Effector memory CD8-positive, alpha-beta T cell (primary cell): ENCODE data around the gene MSL3B.

ENCODE experiments used
- ATAC-seq: fragments of 150-1000 bp; cut with Tn5 transposase; replicated peaks from 2 replicates; pipeline ENCODE4 v1.10.0; 2021; ENCODE audit warnings: mild to moderate bottlenecking, moderate library complexity
- DNase-seq, 3 experiments: peaks; one replicate each; pipeline ENCODE4 v3.0.0; 2021
- H3K27ac Mint-ChIP-seq, 2 donors: one replicate each; pipeline ENCODE4 v1.8.0; 2022; ENCODE audit warnings: mild to moderate bottlenecking in 2 of 2, mixed read lengths in 2 of 2, moderate library complexity in 2 of 2
- H3K27me3 Mint-ChIP-seq, 2 donors: one replicate each; pipeline ENCODE4 v1.8.0; 2022; ENCODE audit warnings: mixed read lengths in 2 of 2
- H3K36me3 Mint-ChIP-seq: one replicate; pipeline ENCODE4 v1.8.0; 2022; ENCODE audit warnings: mild to moderate bottlenecking, moderate library complexity, mixed read lengths; ENCODE audit not compliant: insufficient read depth
- H3K4me1 Mint-ChIP-seq, 2 donors: one replicate each; pipeline ENCODE4 v1.8.0; 2022; ENCODE audit warnings: low read depth in 2 of 2, mixed read lengths in 2 of 2
- H3K4me3 Mint-ChIP-seq, 2 donors: one replicate each; pipeline ENCODE4 v1.8.0; 2022; ENCODE audit warnings: mild to moderate bottlenecking in 2 of 2, mixed read lengths in 2 of 2, moderate library complexity in 2 of 2
- H3K9me3 Mint-ChIP-seq, 2 donors: one replicate each; pipeline ENCODE4 v1.8.0; 2022; ENCODE audit warnings: mixed read lengths in 2 of 2

MSL3B gene

GRCh38 chr2:233822781-233823730, 45.1 kb downstream of the MSL3B start:
- H3K36me3 Mint-ChIP-seq, result no peaks in the 10 kb centered on the region
- no peak overlapping the region for H3K27ac Mint-ChIP-seq
- no peak for DNase-seq
- ATAC-seq, result no peak
- peaks cover 0 to 2% of the 10 kb centered on the region in 2 donors for H3K4me1 Mint-ChIP-seq
- H3K4me3 Mint-ChIP-seq, result no peak overlapping the region
- H3K27me3 Mint-ChIP-seq, result peaks cover 24 to 68% of the 10 kb centered on the region in 2 donors
- no peaks in the 10 kb centered on the region for H3K9me3 Mint-ChIP-seq

- Mint-ChIP-seq H3K4me3 (no peak overlapping the region), H3K27ac (no peak overlapping the region), H3K4me1 (peaks cover under 1 to 3% of the 10 kb centered on the region in 2 donors), H3K9me3 (no peaks in the 10 kb centered on the region), H3K36me3 (no peaks in the 10 kb centered on the region), H3K27me3 (peaks cover 29 to 75% of the 10 kb centered on the region in 2 donors)
- DNase-seq (no peak), ATAC-seq (no peak)
Measured at GRCh38 chr2:233822101-233822771, 46.0 kb downstream of the MSL3B start.

- ATAC-seq (no peak), DNase-seq (no peak)
- Mint-ChIP-seq H3K4me1 (peaks cover 3 to 4% of the 10 kb centered on the region in 2 donors), H3K36me3 (no peaks in the 10 kb centered on the region), H3K4me3 (no peak overlapping the region), H3K27me3 (peaks cover 35 to 75% of the 10 kb centered on the region in 2 donors), H3K9me3 (no peaks in the 10 kb centered on the region), H3K27ac (no peak overlapping the region)
Measured at GRCh38 chr2:233821709-233822100, 46.5 kb downstream of the MSL3B start.

- Mint-ChIP-seq H3K27ac (no peak overlapping the region), H3K9me3 (no peaks in the 10 kb centered on the region), H3K4me3 (no peak overlapping the region), H3K36me3 (no peaks in the 10 kb centered on the region), H3K4me1 (peaks cover 3 to 4% of the 10 kb centered on the region in 2 donors), H3K27me3 (peaks cover 40 to 75% of the 10 kb centered on the region in 2 donors)
- no peak for DNase-seq
- no peak for ATAC-seq
Measured at GRCh38 chr2:233821196-233821595, 47.0 kb downstream of the MSL3B start.

- H3K36me3 Mint-ChIP-seq, result no peaks in the 10 kb centered on the region
- peaks cover 3 to 4% of the 10 kb centered on the region in 2 donors for H3K4me1 Mint-ChIP-seq
- ATAC-seq (no peak), DNase-seq (no peak)
- H3K27ac Mint-ChIP-seq, result no peak overlapping the region
- no peaks in the 10 kb centered on the region for H3K9me3 Mint-ChIP-seq
- H3K27me3 Mint-ChIP-seq, result peaks cover 44 to 73% of the 10 kb centered on the region in 2 donors
- H3K4me3 Mint-ChIP-seq, result no peak overlapping the region
Measured at GRCh38 chr2:233820774-233821105, 47.4 kb downstream of the MSL3B start.

- Mint-ChIP-seq H3K36me3 (no peaks in the 10 kb centered on the region), H3K27me3 (peaks cover 47 to 68% of the 10 kb centered on the region in 2 donors), H3K4me1 (peaks cover 3 to 4% of the 10 kb centered on the region in 2 donors), H3K4me3 (no peak overlapping the region), H3K27ac (no peak overlapping the region), H3K9me3 (no peaks in the 10 kb centered on the region)
- ATAC-seq (no peak), DNase-seq (no peak)
Measured at GRCh38 chr2:233819884-233820773, 48.1 kb downstream of the MSL3B start.

- H3K9me3 Mint-ChIP-seq, result no peaks in the 10 kb centered on the region
- H3K4me1 Mint-ChIP-seq, result peaks cover 3 to 4% of the 10 kb centered on the region in 2 donors
- ATAC-seq (no peak), DNase-seq (no peak)
- no peak overlapping the region for H3K4me3 Mint-ChIP-seq
- H3K27ac Mint-ChIP-seq, result no peak overlapping the region
- no peaks in the 10 kb centered on the region for H3K36me3 Mint-ChIP-seq
- peaks cover 47 to 77% of the 10 kb centered on the region in 2 donors for H3K27me3 Mint-ChIP-seq
Measured at GRCh38 chr2:233818639-233819621, 49.3 kb downstream of the MSL3B start.

GRCh38 chr2:233817995-233818638, 50.1 kb downstream of the MSL3B start:
- no peaks in the 10 kb centered on the region for H3K9me3 Mint-ChIP-seq
- peaks cover 3 to 4% of the 10 kb centered on the region in 2 donors for H3K4me1 Mint-ChIP-seq
- no peaks in the 10 kb centered on the region for H3K36me3 Mint-ChIP-seq
- H3K27me3 Mint-ChIP-seq, result peaks cover 47 to 78% of the 10 kb centered on the region in 2 donors
- ATAC-seq, result no peak
- DNase-seq, result no peak
- no peak overlapping the region for H3K4me3 Mint-ChIP-seq
- H3K27ac Mint-ChIP-seq, result no peak overlapping the region

- Mint-ChIP-seq H3K27me3 (peaks cover 52 to 78% of the 10 kb centered on the region in 2 donors), H3K9me3 (no peaks in the 10 kb centered on the region), H3K4me1 (peaks cover 3 to 4% of the 10 kb centered on the region in 2 donors), H3K4me3 (no peak overlapping the region), H3K36me3 (no peaks in the 10 kb centered on the region), H3K27ac (peak overlapping the region in 1 of 2 donors; percentile 60)
- no peak for ATAC-seq
- DNase-seq, result no peak
Measured at GRCh38 chr2:233817361-233817911, 50.8 kb downstream of the MSL3B start.

- Mint-ChIP-seq H3K27me3 (peaks cover 52 to 82% of the 10 kb centered on the region in 2 donors), H3K4me3 (no peak overlapping the region), H3K27ac (peak overlapping the region in 1 of 2 donors; percentile 60), H3K4me1 (peaks cover 3 to 4% of the 10 kb centered on the region in 2 donors), H3K36me3 (no peaks in the 10 kb centered on the region), H3K9me3 (no peaks in the 10 kb centered on the region)
- ATAC-seq, result no peak
- no peak for DNase-seq
Measured at GRCh38 chr2:233816771-233817170, 51.4 kb downstream of the MSL3B start.

- no peaks in the 10 kb centered on the region for H3K36me3 Mint-ChIP-seq
- no peak for DNase-seq
- H3K27ac Mint-ChIP-seq, result no peak overlapping the region
- no peak for ATAC-seq
- no peaks in the 10 kb centered on the region for H3K9me3 Mint-ChIP-seq
- no peak overlapping the region for H3K4me3 Mint-ChIP-seq
- peaks cover 3 to 4% of the 10 kb centered on the region in 2 donors for H3K4me1 Mint-ChIP-seq
- peaks cover 54 to 82% of the 10 kb centered on the region in 2 donors for H3K27me3 Mint-ChIP-seq
Measured at GRCh38 chr2:233816334-233816733, 51.9 kb downstream of the MSL3B start.

GRCh38 chr2:233815861-233816260, 52.3 kb downstream of the MSL3B start:
- Mint-ChIP-seq H3K4me3 (no peak overlapping the region), H3K36me3 (no peaks in the 10 kb centered on the region), H3K9me3 (no peaks in the 10 kb centered on the region), H3K27ac (no peak overlapping the region), H3K4me1 (peaks cover 3 to 4% of the 10 kb centered on the region in 2 donors), H3K27me3 (peaks cover 59 to 82% of the 10 kb centered on the region in 2 donors)
- ATAC-seq, result no peak
- DNase-seq, result no peak
